HepG2 (cell line): ENCODE data around the gene NAT9. TPM values are rescaled to one million over a fixed set of nuclear protein-coding genes. Genes with fewer than 3 reads are reported as not detected.
A peak's percentile ranks its signal among the peaks of the same experiment; 100 is the strongest.

Source experiments
- ARID2 ChIP-seq: sonication (generic); formaldehyde crosslinking; IDR thresholded peaks from 2 replicates; pipeline ENCODE4 v1.8.1; 2022; ENCODE audit warnings: mild to moderate bottlenecking, missing genetic modification reagents, borderline replicate concordance
- ATRX ChIP-seq: sonication (generic); formaldehyde crosslinking; IDR thresholded peaks from 2 replicates; pipeline ENCODE4 v1.4.0; 2020; ENCODE audit warnings: missing genetic modification reagents, borderline replicate concordance
- KLF16 ChIP-seq, 2 experiments: sonication (generic) in 1 of 2; formaldehyde crosslinking in 1 of 2; IDR thresholded peaks; 2 replicates each; pipeline versions ENCODE4 v1.6.1 to v1.8.0; 2016 to 2023; ENCODE audit warnings: missing genetic modification reagents in 2 of 2, missing compliant biosample characterization in 1 of 2
- NFKBIZ ChIP-seq: IDR thresholded peaks from 2 replicates; pipeline ENCODE4 v1.6.1; 2018; ENCODE audit warnings: missing genetic modification reagents, missing compliant biosample characterization
- NFRKB ChIP-seq: fragments of 450-650 bp; IDR thresholded peaks from 2 replicates; pipeline ENCODE4 v1.6.1; 2017
- PBX3 ChIP-seq: sonication (generic); formaldehyde crosslinking; IDR thresholded peaks from 2 replicates; pipeline ENCODE4 v1.8.1; 2023; ENCODE audit warnings: missing genetic modification reagents, inconsistent platforms, borderline replicate concordance
- POLR2AphosphoS5 ChIP-seq: IDR thresholded peaks from 2 replicates; pipeline ENCODE4 v1.6.1; 2012; ENCODE audit warnings: low read depth, low read length
- RFX5 ChIP-seq: IDR thresholded peaks from 2 replicates; pipeline ENCODE4 v1.6.1; 2011; ENCODE audit warnings: low read depth, low read length, improper control_type of control experiment
- TSC22D2 ChIP-seq: sonication (generic); formaldehyde crosslinking; IDR thresholded peaks from 2 replicates; pipeline ENCODE4 v1.5.1; 2020; ENCODE audit warnings: missing genetic modification reagents, mild to moderate bottlenecking, borderline replicate concordance
- ZBTB2 ChIP-seq: sonication (generic); formaldehyde crosslinking; IDR thresholded peaks from 2 replicates; pipeline ENCODE4 v1.8.0; 2022; ENCODE audit warnings: low read depth, missing genetic modification reagents
- ZBTB20 ChIP-seq: sonication (generic); formaldehyde crosslinking; IDR thresholded peaks from 2 replicates; pipeline ENCODE4 v1.8.1; 2023; ENCODE audit warnings: missing genetic modification reagents, low read depth, mild to moderate bottlenecking, borderline replicate concordance
- ZIK1 ChIP-seq: sonication (generic); formaldehyde crosslinking; IDR thresholded peaks from 2 replicates; pipeline ENCODE4 v1.5.0; 2020; ENCODE audit warnings: mild to moderate bottlenecking, low read depth, missing genetic modification reagents, borderline replicate concordance
- ZNF17 ChIP-seq: sonication (generic); formaldehyde crosslinking; IDR thresholded peaks from 2 replicates; pipeline ENCODE4 v1.5.0; 2020; ENCODE audit warnings: mild to moderate bottlenecking, missing genetic modification reagents
- ZNF550 ChIP-seq: sonication (generic); formaldehyde crosslinking; IDR thresholded peaks from 2 replicates; pipeline ENCODE4 v1.4.0; 2020; ENCODE audit warnings: mild to moderate bottlenecking, missing genetic modification reagents, borderline replicate concordance
- ZNF766 ChIP-seq: sonication (generic); formaldehyde crosslinking; IDR thresholded peaks from 2 replicates; pipeline ENCODE4 v1.5.0; 2020; ENCODE audit warnings: missing genetic modification reagents, borderline replicate concordance
- polyA plus RNA-seq, 8 experiments: library from polyadenylated mRNA; depleted of rRNA in 3 of 8; stranded (reverse) in 7 of 8; unstranded in 1 of 8; fragments of >200 nt; fragmentation: Illumina TruSeq in 4 of 8; extraction: Trizol in 4 of 8; gene quantifications; 2 replicates each; pipeline versions ENCODE4 v1.2.1 to v1.2.3, GENCODE V29; 2011 to 2016; ENCODE audit warnings: low read depth in 4 of 8, missing spikeins in 1 of 8, mixed read lengths in 1 of 8; ENCODE audit not compliant: insufficient read depth in 1 of 8
- total RNA-seq, 5 experiments: library from RNA; depleted of rRNA; stranded (reverse); fragments of >200 nt; fragmentation: Illumina TruSeq; extraction: Trizol; gene quantifications; 2 replicates each; pipeline ENCODE4 v1.2.3, GENCODE V29; 2016; ENCODE audit warnings: low read depth in 1 of 5
- TF ChIP-seq, protein P1 (sequence below): sonication (generic); formaldehyde crosslinking; IDR thresholded peaks from 2 replicates; pipeline ENCODE4 v1.5.0; 2020; ENCODE audit warnings: mild to moderate bottlenecking, missing genetic modification reagents, moderate library complexity
- TF ChIP-seq, protein P2 (sequence below): sonication (generic); formaldehyde crosslinking; IDR thresholded peaks from 2 replicates; pipeline ENCODE4 v1.4.0; 2020; ENCODE audit warnings: missing genetic modification reagents, borderline replicate concordance
- TF ChIP-seq, protein P3 (sequence below): sonication (generic); formaldehyde crosslinking; IDR thresholded peaks from 2 replicates; pipeline ENCODE4 v1.5.0; 2020; ENCODE audit warnings: missing genetic modification reagents

NAT9 gene
- total and polyA plus RNA-seq, 2 of the 13 experiments (the other 11 are each of a cell fraction or from before 2014, with no cell fraction given): 39.7 to 44.2 TPM

DNA sequence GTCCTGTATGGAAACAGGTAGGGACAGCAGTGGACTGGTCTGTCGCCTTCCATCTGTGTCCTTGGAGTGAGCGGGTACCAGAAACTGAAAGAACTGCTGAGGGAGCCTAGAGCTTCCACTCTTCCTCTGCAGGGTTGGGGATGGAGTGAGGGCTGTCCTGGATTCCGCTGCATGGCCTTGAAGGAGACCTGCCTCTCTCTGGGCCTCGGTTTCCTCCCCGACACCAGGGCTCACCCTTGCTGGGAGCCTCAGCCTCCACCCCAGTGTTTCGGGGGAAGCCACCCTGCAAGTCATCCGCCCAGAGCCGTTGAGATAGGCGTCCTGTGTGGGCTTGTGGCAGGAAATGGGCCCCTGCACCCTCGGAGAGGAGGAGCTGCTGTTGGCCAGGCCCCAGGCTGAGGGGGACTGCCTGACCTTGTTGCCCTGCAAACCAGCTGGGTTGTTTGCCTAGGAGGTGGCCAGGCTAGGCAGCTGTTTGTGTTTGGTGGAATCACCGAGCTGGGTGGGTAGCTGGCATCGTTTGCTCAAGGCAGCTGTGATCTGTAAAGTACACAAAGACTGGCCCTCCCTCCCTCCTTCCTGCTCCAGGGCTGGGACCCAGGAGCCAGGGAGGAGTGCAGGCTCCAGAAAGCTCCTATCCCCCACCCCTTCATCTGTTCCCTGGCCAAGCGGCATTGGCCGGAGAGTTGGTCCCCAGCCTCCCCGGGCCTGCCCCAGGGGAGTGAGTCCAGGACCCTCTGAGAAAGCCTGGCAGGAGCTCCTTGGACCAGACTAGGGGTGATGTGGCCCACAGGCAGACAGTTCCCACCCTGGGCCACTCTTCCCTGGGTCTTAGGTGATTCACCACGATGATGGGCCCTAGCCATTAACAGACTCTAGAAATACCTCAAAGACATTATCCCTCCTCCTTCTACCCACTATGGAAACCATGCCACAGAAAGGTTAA, 37.8 kb downstream of the NAT9 start (continued):
- TF ChIP-seq KLF16 (CRISPR knock-in tag; IDR thresholded peaks at IDR 0.05): peak in 1 of 2 experiments; percentile 63; a peak in 2 of 4 replicates
- TF ChIP-seq ZBTB2 (CRISPR knock-in tag): no peak
- TF ChIP-seq, protein P1, sequence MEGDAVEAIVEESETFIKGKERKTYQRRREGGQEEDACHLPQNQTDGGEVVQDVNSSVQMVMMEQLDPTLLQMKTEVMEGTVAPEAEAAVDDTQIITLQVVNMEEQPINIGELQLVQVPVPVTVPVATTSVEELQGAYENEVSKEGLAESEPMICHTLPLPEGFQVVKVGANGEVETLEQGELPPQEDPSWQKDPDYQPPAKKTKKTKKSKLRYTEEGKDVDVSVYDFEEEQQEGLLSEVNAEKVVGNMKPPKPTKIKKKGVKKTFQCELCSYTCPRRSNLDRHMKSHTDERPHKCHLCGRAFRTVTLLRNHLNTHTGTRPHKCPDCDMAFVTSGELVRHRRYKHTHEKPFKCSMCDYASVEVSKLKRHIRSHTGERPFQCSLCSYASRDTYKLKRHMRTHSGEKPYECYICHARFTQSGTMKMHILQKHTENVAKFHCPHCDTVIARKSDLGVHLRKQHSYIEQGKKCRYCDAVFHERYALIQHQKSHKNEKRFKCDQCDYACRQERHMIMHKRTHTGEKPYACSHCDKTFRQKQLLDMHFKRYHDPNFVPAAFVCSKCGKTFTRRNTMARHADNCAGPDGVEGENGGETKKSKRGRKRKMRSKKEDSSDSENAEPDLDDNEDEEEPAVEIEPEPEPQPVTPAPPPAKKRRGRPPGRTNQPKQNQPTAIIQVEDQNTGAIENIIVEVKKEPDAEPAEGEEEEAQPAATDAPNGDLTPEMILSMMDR: no peak
- no peak for TF ChIP-seq NFKBIZ (CRISPR knock-in tag)
- TF ChIP-seq POLR2AphosphoS5: no peak
- TF ChIP-seq ARID2: no peak
- TF ChIP-seq, protein P2, sequence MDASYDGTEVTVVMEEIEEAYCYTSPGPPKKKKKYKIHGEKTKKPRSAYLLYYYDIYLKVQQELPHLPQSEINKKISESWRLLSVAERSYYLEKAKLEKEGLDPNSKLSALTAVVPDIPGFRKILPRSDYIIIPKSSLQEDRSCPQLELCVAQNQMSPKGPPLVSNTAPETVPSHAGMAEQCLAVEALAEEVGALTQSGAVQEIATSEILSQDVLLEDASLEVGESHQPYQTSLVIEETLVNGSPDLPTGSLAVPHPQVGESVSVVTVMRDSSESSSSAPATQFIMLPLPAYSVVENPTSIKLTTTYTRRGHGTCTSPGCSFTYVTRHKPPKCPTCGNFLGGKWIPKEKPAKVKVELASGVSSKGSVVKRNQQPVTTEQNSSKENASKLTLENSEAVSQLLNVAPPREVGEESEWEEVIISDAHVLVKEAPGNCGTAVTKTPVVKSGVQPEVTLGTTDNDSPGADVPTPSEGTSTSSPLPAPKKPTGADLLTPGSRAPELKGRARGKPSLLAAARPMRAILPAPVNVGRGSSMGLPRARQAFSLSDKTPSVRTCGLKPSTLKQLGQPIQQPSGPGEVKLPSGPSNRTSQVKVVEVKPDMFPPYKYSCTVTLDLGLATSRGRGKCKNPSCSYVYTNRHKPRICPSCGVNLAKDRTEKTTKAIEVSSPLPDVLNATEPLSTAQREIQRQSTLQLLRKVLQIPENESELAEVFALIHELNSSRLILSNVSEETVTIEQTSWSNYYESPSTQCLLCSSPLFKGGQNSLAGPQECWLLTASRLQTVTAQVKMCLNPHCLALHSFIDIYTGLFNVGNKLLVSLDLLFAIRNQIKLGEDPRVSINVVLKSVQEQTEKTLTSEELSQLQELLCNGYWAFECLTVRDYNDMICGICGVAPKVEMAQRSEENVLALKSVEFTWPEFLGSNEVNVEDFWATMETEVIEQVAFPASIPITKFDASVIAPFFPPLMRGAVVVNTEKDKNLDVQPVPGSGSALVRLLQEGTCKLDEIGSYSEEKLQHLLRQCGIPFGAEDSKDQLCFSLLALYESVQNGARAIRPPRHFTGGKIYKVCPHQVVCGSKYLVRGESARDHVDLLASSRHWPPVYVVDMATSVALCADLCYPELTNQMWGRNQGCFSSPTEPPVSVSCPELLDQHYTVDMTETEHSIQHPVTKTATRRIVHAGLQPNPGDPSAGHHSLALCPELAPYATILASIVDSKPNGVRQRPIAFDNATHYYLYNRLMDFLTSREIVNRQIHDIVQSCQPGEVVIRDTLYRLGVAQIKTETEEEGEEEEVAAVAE: no peak
- no peak for TF ChIP-seq TSC22D2 (CRISPR knock-in tag)
- 0 out of 2 replicates have a peak, but pooled peaks have one; percentile 84 for TF ChIP-seq ATRX
- TF ChIP-seq ZBTB20 (CRISPR knock-in tag): no peak; the same call in 1 of the 2 replicates
- TF ChIP-seq, protein P3, sequence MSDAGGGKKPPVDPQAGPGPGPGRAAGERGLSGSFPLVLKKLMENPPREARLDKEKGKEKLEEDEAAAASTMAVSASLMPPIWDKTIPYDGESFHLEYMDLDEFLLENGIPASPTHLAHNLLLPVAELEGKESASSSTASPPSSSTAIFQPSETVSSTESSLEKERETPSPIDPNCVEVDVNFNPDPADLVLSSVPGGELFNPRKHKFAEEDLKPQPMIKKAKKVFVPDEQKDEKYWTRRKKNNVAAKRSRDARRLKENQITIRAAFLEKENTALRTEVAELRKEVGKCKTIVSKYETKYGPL: no peak
- TF ChIP-seq ZNF550 (CRISPR knock-in tag): no peak
- no peak for TF ChIP-seq ZNF17 (CRISPR knock-in tag)
- TF ChIP-seq RFX5: no peak
- 0 out of 2 replicates have a peak, but pooled peaks have one; percentile 10 for TF ChIP-seq ZIK1 (CRISPR knock-in tag)
- TF ChIP-seq NFRKB: no peak
- TF ChIP-seq PBX3: no peak
- no peak for TF ChIP-seq ZNF766 (CRISPR knock-in tag)
